GM19328 (cell line): Measurements from ENCODE around the gene NECTIN4.
A peak's percentile ranks its signal among the peaks of the same experiment; 100 is the strongest.
"Not testable (repeated sequence)": the region's sequence is repeated elsewhere in the genome, so short reads cannot be mapped to it uniquely, and the experiment has no call there.

Experiments used
- ATAC-seq: cut with Tn5 transposase; IDR thresholded peaks from one replicate; pipeline ENCODE4 v1.9.1; 2021; ENCODE audit warnings: mild to moderate bottlenecking, moderate library complexity; ENCODE audit not compliant: unreplicated experiment

NECTIN4 gene

GRCh38 chr1:161031874-161032273 lies 57.5 kb downstream of the NECTIN4 start:
- no peak for ATAC-seq

- not testable (repeated sequence) for ATAC-seq
Observed at GRCh38 chr1:161029466-161029865, 59.9 kb downstream of the NECTIN4 start.

- not testable (repeated sequence) for ATAC-seq
Observed at GRCh38 chr1:161026954-161027353, 62.4 kb downstream of the NECTIN4 start.

- ATAC-seq, result not testable (repeated sequence)
Observed at GRCh38 chr1:161022432-161022831, 66.9 kb downstream of the NECTIN4 start.

GRCh38 chr1:161021970-161022353 lies 67.4 kb downstream of the NECTIN4 start:
- ATAC-seq, result no peak

- ATAC-seq, result peak; percentile 77
Observed at GRCh38 chr1:161021165-161021969, 68.0 kb downstream of the NECTIN4 start.
